Breast epithelium (tissue), 4 donors: ENCODE results near the gene CDKL1. TPM values are rescaled to one million over a fixed set of nuclear protein-coding genes. Genes with fewer than 3 reads are reported as not detected.

Source experiments
- DNase-seq, 2 donors: peaks; one replicate each; pipeline ENCODE4 v3.0.0-alpha.2; 2019; ENCODE audit warnings: low spot score in 2 of 2
- H3K27ac ChIP-seq, 2 donors: fragments of 200-600 bp; sonication (generic) in 1 of 2; one replicate each; pipeline ENCODE4 v1.5.1; 2016 to 2019; ENCODE audit warnings: mild to moderate bottlenecking in 1 of 2
- H3K27me3 ChIP-seq, 2 donors: fragments of 200-600 bp; sonication (generic) in 1 of 2; one replicate each; pipeline versions ENCODE4 v1.5.1 to v1.6.0; 2017 to 2019; ENCODE audit warnings: control low read depth in 1 of 2, mild to moderate bottlenecking in 1 of 2
- H3K36me3 ChIP-seq: fragments of 200-600 bp; one replicate; pipeline ENCODE4 v1.5.1; 2019
- H3K4me1 ChIP-seq, 2 donors: fragments of 200-600 bp; sonication (generic); one replicate each; pipeline ENCODE4 v1.5.1; 2016 to 2019; ENCODE audit warnings: control low read depth in 1 of 2
- H3K4me3 ChIP-seq, 3 donors: fragments of 200-600 bp; sonication (generic); 1 replicate in 2 of 3; 2 replicates in 1 of 3; pipeline ENCODE4 v1.5.1; 2016 to 2019; ENCODE audit warnings: mild to moderate bottlenecking in 3 of 3, moderate library complexity in 2 of 3
- H3K9me3 ChIP-seq, 2 donors: fragments of 200-600 bp; sonication (generic) in 1 of 2; one replicate each; pipeline ENCODE4 v1.5.1; 2016 to 2019; ENCODE audit warnings: control low read depth in 1 of 2
- CTCF ChIP-seq, 3 donors: fragments of 450-650 bp; IDR thresholded peaks; one replicate each; pipeline ENCODE4 v1.5.1; 2016 to 2017; ENCODE audit warnings: antibody characterized with exemption in 3 of 3, mild to moderate bottlenecking in 3 of 3, moderate library complexity in 3 of 3
- POLR2A ChIP-seq: fragments of 450-650 bp; IDR thresholded peaks from one replicate; pipeline ENCODE4 v1.6.1; 2016; ENCODE audit warnings: antibody characterized with exemption, mild to moderate bottlenecking, moderate library complexity
- POLR2AphosphoS5 ChIP-seq, 3 donors: sonication (generic); formaldehyde crosslinking; IDR thresholded peaks; one replicate each; pipeline ENCODE4 v1.6.1; 2017; ENCODE audit warnings: antibody characterized with exemption in 3 of 3
- intact Hi-C: fragments of 100-400 bp; cut with DNase I; formaldehyde crosslinking; loops from one replicate; pipeline ENCODE4 v1.15.1; 2023; ENCODE audit warnings: low total_unique reads
- total RNA-seq, 3 donors: library from RNA; depleted of rRNA; stranded (reverse); fragments of >200 nt; gene quantifications; one replicate each; pipeline ENCODE4 v1.1.0, GENCODE V29; 2016

Gene CDKL1
- total RNA-seq, 3 donors from 2014 or later: 9.2 to 23.4 (median 10.5) TPM

GRCh38 chr14:50353126-50353525 lies 43.6 kb downstream of the CDKL1 start:
- H3K27ac ChIP-seq: no peak overlapping the region
- no peaks in the 10 kb centered on the region for H3K36me3 ChIP-seq
- H3K9me3 ChIP-seq: no peaks in the 10 kb centered on the region
- TF ChIP-seq POLR2AphosphoS5 (IDR thresholded peaks at IDR 0.05) (no peak), POLR2A (no peak), CTCF (IDR thresholded peaks at IDR 0.05) (no peak)
- intact Hi-C loops: no loop called here
- no peaks in the 10 kb centered on the region for H3K4me1 ChIP-seq
- H3K4me3 ChIP-seq: no peak overlapping the region
- no peak for DNase-seq
- H3K27me3 ChIP-seq: no peaks in the 10 kb centered on the region

GRCh38 chr14:50352584-50352983 lies 44.1 kb downstream of the CDKL1 start:
- Histone ChIP-seq H3K9me3 (no peaks in the 10 kb centered on the region), H3K27me3 (no peaks in the 10 kb centered on the region), H3K4me1 (no peaks in the 10 kb centered on the region), H3K36me3 (no peaks in the 10 kb centered on the region), H3K27ac (no peak overlapping the region), H3K4me3 (no peak overlapping the region)
- DNase-seq: no peak
- no peak for TF ChIP-seq POLR2A
- TF ChIP-seq CTCF (IDR thresholded peaks at IDR 0.05): no peak
- no peak for TF ChIP-seq POLR2AphosphoS5 (IDR thresholded peaks at IDR 0.05)
- intact Hi-C loops: no loop called here

GRCh38 chr14:50350975-50351374 lies 45.7 kb downstream of the CDKL1 start:
- Histone ChIP-seq H3K36me3 (no peaks in the 10 kb centered on the region), H3K27ac (no peak overlapping the region), H3K27me3 (no peaks in the 10 kb centered on the region), H3K4me3 (no peak overlapping the region), H3K4me1 (no peaks in the 10 kb centered on the region), H3K9me3 (no peaks in the 10 kb centered on the region)
- no peak for DNase-seq
- intact Hi-C loops: no loop called here
- TF ChIP-seq POLR2A (no peak), CTCF (IDR thresholded peaks at IDR 0.05) (no peak), POLR2AphosphoS5 (IDR thresholded peaks at IDR 0.05) (no peak)

- no peaks in the 10 kb centered on the region for H3K9me3 ChIP-seq
- no peak overlapping the region for H3K27ac ChIP-seq
- no peak overlapping the region for H3K4me3 ChIP-seq
- no peaks in the 10 kb centered on the region for H3K27me3 ChIP-seq
- no peak for DNase-seq
- intact Hi-C loops: no loop called here
- TF ChIP-seq CTCF (IDR thresholded peaks at IDR 0.05) (no peak), POLR2AphosphoS5 (IDR thresholded peaks at IDR 0.05) (no peak), POLR2A (no peak)
- no peaks in the 10 kb centered on the region for H3K36me3 ChIP-seq
- H3K4me1 ChIP-seq: no peaks in the 10 kb centered on the region
These were observed 47.7 kb downstream of the CDKL1 start for GRCh38 chr14:50348933-50349332.

- peak overlapping the region in 1 of 2 donors; percentile 0 for H3K27ac ChIP-seq
- no peaks in the 10 kb centered on the region for H3K27me3 ChIP-seq
- H3K9me3 ChIP-seq: no peaks in the 10 kb centered on the region
- no peak overlapping the region for H3K4me3 ChIP-seq
- TF ChIP-seq CTCF (IDR thresholded peaks at IDR 0.05): no peak
- TF ChIP-seq POLR2A: no peak
- no peak for TF ChIP-seq POLR2AphosphoS5 (IDR thresholded peaks at IDR 0.05)
- H3K36me3 ChIP-seq: no peaks in the 10 kb centered on the region
- intact Hi-C loops: no loop called here
- no peak for DNase-seq
- no peaks in the 10 kb centered on the region for H3K4me1 ChIP-seq
These were observed 49.2 kb downstream of the CDKL1 start for GRCh38 chr14:50347521-50347920.
